IPS DF 4.7 (cell line): ENCODE data around the gene NDRG4.

Source experiments
- DNase-seq: peaks from one replicate; pipeline ENCODE4 v3.0.0-alpha.2; 2013; ENCODE audit warnings: low spot score; ENCODE audit errors: extremely low read depth

Gene NDRG4

DNA sequence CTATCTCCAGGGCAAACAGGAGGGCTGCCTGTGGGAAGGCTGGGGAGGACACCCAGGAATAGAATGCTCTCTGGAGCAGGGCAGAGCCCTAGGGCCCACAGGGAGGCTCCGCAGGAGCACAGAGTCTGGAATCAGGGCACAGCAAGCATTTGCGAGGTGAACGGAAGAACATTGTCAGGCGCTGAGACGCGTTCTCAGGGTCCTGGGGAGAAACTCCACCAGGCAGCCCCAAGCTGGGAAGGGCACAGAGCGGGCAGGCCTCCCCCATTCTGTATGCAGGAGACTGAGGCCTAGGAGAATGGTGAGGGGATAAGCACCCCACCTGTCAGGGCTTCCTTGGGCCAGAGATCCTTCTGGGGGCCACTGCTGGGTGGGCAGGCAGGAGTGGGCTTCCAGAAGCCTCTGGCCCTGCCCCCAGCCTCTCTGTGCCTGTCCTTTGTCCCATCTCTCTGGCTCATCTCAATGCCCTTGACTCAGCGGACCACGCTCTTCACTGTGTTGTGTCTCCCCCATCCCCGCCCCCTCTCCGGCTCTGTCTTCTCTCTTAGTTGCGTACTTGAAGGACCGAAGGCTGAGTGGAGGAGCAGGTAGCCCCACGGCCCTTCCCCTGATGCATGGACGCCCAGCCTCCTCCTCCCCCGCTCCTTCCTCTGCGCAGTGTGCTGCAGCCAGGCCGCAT lies 10.3 kb downstream of the NDRG4 start:
- no peak for DNase-seq

DNA sequence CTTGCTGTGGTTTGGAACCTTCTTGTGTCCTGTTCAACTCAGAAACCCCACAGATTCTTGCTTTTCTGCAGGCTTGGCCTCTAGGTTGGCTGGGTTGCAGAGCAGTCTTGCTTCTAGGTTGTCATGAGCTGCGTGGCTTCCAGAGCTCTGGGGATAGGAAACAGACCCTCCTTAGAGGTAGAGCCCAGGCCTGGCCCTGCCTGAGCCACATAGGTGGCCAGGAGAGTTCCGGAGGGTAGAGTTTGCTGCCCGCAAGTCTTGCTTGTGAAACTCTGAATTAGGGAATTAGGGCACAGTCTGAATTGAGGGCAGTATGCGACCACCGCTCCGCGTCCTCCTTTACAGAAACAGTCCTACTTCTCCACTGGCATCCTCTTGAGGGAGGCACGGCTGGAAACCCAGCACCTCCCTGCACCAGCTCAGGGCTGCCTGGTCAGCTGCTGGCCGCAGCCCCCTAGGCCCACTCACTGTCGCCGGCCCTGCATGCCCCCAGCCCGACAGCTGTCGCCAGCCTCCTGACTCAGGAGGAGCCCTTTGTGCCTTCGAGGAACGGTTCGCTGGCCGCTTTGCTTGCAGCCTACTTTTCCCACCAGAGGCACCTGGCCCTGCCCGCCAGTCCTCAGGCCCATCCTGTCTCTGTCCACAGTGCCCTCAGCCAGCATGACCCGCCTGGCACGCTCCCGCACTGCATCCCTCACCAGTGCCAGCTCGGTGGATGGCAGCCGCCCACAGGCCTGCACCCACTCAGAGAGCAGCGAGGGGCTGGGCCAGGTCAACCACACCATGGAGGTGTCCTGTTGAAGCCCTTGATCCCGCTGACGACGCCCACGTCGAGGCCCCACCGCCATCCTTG lies 11.1 kb downstream of the NDRG4 start:
- no peak for DNase-seq

DNA sequence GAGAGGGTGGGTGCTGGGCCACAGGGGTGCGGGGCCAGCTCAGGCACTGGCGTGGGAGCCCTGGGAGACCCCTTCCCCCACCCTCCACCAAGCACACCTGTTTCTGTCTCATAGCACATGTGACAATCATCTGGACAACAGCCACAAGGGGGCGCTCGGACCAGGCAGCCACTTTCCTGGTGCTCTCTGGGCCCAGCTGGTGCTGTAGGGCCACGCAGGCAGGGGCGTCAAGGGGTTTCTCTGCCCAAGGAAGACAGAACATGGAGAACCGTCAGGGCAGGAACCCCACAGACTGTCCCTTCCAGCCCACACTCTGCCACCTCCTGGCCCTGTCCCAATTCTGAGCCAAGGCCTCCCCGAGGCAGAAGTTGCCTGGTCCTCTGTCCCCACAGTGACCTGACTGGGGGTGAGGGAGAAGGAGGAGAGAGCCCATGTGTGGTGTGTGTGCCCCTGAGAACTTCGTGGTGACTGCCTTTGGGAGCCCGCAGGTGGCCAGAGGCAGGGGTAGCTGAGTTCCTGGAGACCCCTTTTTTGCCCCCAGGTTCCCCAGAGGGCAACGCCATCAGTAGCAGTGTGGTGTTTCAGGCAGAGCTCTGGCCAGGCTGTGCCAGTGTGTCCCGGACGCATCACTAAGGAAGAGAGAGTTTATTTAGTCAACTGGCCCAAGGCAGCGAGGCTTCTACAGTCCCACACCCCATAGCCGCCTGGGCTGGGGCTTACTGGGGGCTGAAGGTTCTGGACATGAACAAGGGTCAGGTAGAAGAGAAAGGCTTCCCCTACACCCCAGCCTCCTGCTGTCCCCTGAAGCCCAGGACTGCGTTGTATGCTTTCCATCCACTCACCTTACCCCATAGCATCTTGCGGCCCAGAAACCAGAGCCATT lies 12.2 kb downstream of the NDRG4 start:
- DNase-seq = no peak

DNA sequence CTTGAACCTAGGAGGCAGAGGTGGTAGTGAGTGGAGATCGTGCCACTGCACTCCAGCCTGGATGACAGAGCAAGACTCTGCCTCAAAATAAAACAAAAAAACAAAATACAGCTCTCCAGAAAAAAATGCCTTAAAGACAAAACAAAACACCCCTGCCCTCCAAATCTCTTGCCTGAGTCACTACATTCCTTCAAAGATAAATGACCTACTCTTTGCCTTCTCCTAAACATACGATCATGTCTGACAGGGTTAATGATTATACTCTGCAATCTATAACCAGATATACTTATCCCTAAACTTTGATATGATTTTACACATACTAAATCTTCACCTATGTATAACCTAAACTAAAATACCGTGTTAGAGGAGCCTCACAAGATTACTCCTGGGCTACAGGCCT lies 13.9 kb downstream of the NDRG4 start:
- DNase-seq = no peak

DNA sequence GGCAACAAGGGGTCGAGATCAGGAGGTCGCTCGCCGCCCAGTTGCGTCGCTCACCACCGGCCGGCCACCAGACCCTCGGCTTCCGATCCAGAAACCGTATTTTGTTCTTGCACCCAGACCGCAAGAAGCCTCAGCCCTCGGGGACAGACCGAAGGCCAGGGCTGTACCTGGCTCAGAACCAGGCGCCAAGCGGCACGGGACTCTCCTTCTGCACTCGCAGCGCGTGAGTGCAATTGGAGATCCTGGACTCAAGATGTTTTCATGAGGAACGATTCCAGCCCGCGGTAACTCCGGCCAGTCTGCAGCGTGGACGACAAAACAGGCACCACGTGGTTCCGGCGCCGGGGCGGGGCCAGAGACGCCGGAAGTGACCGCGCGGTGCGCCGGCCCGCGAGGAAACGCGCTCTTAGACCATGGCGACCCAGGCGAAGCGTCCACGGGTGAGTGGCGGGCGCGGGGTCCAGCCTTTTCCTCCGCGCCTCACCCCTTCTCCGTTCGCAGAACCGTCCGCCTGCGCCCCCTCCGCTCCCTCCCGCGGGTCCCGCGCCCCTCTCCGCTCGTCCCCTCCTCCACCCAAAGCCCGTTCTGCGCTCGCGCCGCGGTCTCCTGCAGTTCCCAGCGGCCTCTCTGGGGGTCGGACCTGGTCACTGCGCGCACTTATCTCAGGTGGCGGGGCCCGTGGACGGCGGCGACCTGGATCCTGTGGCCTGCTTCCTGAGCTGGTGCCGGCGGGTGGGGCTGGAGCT lies 15.4 kb downstream of the NDRG4 start, which contains the start of gene SETD6:
TSS of gene SETD6 (plus strand) at position 393 of the 746 bp plus-strand sequence. CDS start at position 414, 21 bp downstream.
- no peak for DNase-seq

DNA sequence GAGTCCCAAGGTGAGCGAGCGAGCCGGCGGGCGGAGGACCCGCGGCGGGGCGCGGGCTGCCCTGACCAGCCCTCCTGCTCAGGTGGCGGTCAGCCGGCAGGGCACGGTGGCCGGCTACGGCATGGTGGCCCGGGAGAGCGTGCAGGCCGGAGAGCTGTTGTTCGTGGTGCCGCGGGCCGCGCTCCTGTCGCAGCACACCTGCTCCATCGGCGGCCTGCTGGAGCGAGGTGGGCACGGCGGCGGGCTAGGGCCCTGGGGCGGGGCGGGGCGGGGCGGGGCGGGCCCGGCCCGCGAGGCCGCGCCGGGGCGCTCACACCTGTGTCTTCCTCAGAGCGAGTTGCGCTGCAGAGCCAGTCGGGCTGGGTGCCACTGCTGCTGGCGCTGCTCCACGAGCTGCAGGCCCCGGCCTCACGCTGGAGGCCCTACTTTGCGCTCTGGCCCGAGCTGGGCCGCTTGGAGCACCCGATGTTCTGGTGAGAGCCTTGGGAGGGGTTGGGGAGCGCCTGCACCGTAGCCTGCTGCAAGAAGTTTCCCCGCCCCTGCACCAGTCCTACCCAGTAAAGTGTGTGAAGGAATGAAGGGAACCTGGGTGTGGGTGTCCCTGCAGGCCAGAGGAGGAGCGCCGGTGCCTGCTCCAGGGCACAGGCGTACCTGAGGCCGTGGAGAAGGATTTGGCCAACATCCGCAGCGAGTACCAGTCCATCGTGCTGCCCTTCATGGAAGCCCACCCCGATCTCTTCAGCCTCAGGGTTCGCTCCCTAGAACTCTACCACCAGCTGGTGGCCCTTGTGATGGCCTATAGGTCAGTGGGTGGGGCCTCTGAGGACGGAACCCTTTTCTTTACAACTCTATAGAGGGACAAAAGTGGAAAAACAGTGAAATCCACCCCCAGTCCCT lies 16.2 kb downstream of the NDRG4 start:
- no peak for DNase-seq

DNA sequence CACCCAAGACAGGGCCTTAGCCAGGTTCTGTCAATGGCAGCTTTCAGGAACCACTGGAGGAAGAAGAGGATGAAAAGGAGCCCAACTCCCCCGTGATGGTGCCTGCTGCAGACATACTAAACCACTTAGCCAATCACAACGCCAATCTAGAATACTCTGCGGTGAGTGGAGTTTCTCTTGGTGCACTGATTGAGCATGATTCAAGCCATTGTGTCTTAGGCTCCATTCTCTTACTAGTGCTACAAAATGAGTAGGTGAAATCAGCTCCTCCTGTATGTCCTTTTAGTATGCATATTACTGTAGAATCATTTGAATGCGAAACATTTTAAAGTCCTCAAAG lies 16.8 kb downstream of the NDRG4 start:
- no peak for DNase-seq

DNA sequence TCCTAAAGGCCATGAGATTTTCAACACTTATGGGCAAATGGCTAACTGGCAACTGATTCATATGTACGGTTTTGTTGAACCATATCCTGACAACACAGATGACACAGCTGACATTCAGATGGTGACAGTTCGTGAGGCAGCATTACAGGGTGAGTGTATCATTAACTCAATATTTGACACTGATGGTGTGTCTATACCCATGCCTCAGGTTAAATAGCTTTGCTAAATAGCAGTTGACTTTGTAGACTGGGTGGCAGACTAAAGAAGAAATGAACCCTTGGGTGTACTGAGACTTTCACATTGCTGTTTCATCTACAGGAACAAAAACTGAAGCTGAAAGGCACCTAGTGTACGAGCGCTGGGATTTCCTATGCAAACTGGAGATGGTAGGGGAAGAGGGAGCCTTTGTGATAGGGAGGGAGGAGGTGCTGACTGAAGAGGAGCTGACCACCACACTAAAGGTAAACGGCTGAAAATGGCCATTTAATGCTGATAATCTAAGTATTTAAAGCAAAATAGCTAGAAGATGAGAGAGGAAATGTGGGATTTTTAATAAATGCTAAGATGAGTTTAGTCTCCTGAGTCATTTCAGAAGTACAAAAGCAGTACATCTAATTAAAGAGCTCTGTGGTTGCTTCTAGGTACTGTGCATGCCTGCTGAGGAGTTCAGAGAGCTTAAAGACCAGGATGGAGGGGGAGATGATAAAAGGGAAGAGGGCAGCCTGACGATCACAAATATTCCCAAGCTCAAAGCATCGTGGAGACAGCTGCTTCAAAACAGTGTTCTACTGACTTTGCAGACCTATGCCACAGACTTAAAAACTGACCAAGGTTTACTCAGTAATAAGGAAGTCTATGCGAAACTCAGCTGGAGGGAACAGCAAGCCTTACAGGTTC lies 18.4 kb downstream of the NDRG4 start:
- DNase-seq = no peak

DNA sequence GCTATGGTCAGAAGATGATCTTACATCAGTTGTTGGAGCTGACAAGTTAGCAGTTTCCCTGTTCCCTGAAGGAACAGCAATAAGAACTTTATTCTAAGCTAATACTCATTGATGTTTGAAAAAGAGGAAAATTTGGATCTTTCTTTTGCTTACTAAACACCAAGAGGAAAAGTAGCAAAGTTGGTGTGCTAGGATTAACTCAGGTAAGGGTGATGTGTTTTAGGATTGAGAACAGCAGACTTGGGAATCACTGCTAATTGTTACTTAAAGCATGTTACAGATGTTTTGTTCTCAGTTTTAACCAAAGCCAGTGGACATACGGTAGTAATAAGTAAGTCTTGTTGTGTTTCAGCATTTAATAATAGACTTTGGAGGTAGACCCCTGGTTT lies 19.0 kb downstream of the NDRG4 start:
- DNase-seq = no peak

DNA sequence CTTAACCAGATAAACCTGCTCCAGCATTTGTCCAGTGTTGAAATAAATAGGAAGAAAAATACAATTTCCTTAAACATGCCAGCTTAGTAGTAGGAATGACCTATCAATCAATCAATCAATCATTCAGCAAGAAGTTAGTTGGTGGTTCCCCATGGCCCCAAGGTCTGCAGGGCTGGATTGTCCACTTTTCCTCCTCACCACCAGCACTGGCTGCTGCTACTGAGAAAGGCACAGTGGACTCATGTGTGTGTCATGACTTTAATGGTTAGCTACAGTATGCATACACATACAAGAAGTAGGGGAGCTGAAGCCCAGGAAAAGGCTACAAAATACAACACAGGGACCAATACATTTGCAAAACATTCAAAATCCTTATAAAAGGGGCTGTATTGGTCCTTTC lies 19.8 kb downstream of the NDRG4 start:
- DNase-seq = no peak

DNA sequence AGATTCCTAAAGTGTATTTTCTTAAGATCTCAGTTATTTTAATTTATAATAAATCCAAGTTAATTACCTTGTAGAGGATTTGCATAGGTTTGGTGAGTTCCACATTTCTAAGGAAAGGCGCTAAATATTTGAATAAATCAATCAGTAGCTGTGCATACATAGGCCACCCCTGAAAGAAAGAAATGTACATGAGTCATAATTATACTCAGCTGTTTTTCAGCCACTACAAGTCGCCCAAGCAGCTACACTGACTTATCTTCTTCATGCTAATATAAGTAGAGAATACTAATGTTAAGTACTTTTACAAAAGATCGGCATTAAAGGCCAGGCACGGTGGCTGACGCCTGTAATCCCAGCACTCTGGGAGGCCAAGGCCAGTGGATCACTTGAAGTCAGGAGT lies 30.2 kb downstream of the NDRG4 start:
- no peak for DNase-seq

DNA sequence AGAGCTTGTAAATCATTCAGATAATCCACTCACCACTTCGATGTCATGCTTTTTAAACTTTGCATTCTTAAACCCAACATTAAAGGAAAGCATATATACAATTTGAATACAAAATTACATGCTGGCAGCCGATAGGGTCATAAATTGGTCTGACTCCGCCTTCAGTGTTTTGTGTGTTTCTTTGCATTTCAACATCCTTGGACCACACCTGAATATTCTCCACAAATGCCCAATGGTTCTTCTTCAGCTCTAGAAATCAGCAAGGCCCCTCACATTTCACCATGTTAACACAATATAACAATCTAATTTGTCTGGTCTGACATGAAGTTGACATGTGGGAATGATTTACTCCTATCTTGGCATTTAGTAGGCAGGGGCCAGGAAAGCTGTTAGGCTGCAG lies 32.5 kb downstream of the NDRG4 start:
- no peak for DNase-seq

DNA sequence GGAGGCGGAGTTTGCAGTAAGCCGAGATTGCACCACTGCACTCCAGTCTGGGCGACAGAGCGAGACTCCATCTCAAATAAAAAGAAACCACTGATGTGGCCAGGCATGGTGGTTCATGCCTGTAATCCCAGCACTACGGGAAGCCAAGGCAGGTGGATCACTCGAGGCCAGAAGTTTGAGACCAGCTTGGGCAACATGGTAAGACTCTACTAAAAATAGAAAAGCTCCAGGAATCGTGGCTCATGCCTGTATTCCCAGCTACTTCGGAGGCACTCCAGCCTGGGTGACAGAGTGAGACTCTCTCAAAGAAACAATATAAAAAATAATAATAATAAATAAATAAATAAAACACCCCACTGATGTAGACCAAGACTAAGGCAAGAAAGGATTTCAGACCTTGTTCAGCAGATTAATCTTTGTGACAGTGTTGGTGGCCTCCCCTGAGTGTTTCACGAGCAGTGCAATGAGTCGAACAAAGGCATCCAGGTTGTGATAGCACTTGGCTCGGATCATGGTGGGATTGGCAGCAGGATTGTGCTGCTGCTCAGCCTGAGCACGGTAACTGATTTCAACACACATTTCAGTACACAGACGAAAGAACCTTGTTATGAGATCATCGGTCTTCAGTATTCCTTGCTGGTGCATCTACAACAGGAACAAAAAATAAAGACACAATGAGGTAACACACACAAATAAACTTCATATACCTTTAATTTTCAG lies 34.0 kb downstream of the NDRG4 start:
- no peak for DNase-seq

DNA sequence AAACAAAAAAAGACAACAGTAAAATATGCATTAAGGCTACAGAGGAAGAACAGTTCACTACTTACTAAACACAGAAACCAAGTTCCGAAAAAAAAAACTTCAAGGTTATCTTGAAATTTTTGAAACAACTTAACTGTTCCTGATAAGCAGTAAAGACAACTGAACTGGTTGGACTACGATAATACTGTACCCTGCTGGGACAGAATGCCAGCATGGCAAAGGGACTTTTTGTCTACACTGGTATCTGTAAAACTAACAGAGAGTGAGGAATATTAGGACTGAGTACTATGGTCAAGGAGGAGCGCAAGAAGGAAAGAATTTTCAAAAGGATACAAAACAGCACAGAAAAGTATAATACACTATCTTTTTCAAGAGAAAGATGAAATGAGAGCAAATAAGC lies 35.2 kb downstream of the NDRG4 start:
- DNase-seq = no peak

DNA sequence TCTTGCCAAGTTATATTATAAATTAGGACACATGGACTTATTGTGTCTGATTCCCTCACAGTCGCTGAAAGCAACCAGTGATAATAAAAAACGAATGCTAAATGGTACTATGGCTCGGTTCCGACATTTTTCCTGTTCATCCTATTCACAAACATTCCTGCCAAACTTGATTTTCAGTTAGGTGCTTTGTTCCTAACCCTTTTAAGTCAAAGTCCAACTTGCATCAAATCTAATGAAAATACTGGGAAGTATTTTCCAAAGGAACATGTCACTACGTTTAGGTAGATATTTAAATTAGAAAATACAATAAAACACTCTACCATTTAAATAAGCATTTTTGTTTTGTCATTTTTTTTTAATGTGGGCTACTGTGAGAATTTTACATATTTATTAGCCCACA lies 36.3 kb downstream of the NDRG4 start:
- no peak for DNase-seq

DNA sequence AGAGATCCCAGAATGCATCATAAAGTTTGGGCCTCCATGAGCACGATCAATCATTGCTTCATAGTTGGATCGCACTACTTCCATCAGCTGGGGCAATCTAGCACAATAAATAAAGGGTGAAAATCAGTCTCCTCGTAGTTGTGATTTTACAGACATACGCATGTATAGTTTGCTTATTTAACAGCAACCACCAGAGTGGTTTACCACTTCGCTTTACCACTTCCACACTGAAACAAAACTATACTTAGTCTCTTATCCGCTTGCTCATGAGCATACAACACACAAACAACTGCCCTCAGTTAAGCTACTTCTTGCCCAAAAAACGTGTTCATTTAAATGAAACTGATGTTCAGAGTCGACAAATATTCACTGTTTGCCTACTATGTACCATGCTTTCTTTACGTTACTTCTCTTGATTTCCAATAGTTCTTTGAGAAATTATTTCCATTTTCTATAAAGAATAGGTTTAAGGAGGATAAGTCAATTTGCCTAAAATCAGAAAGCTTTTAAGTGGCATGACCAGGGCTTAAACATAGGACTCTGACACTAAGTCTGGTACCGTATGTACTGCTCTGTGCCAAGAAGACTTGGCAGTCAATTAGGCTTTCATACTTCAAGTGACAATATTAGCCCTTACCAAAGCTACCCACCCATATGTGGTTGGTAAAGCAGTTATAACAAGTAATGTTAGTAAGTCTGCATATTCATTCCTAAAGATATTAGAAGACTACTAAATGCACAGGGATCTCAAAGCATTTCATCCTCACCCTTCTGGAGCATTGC lies 37.4 kb downstream of the NDRG4 start:
- no peak for DNase-seq

DNA sequence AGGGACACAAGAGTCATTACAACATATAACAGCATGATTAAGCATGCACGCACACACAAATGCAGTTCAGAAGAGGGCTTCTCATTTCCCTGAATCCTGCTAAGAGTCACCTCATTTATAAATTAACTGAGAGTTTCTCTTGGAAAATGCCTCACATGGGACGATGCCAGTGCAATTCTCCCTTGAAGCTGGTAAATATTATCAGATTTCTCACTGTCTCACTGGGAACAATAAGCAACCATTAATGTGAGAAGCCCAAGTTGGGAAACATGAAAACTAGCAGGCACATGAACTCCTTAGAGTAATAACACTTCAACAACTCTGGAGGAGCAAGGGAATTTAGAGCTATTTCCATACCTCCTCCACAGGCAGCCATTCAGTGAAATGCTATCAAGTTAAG lies 41.8 kb downstream of the NDRG4 start:
- no peak for DNase-seq

DNA sequence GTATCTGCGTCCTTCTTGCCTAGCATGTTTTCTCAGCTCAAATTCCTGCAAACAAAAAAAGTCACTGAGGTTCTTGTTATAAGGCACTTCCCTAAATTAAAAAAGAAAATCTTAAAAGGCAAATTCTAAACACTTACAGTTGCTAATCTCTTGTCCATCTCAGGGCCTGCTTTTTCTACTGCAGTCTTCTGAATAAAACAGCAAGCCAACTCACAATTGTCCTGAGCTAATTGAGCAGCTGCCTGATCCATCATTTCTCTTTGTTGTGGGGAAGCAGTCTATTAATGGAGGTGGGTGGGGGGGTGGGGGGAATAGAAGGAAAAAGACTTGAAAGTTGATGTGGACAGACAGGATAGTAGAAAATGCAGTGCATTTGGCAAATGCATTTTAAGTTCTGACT lies 42.3 kb downstream of the NDRG4 start:
- DNase-seq = no peak
